Islet precursor cell (in vitro differentiated cells): Measurements from ENCODE around the gene SRGAP3.
"Not testable (repeated sequence)": the region's sequence is repeated elsewhere in the genome, so short reads cannot be mapped to it uniquely, and the experiment has no call there.

ENCODE experiments used
- DNase-seq: peaks from one replicate; pipeline ENCODE4 v3.0.0-alpha.2; 2018

The SRGAP3 gene

DNA sequence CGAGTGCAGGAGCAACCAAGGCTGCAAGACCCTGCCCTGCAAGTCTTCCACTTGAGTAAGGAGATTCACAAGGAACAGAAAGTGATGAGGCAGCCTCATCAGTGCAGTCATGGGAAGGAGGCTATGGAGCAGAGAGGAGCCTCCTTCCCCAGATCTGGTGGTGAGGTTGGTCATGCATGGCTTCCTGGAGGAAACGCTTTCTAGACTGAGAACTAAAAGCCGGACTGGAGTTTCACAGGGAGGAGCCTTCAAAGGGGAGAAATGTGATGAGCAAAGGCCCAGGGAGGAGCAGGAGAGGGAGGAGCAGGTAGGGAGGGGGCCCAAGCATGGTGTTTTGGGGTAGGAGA is 139.9 kb downstream of the SRGAP3 start:
- no peak for DNase-seq

DNA sequence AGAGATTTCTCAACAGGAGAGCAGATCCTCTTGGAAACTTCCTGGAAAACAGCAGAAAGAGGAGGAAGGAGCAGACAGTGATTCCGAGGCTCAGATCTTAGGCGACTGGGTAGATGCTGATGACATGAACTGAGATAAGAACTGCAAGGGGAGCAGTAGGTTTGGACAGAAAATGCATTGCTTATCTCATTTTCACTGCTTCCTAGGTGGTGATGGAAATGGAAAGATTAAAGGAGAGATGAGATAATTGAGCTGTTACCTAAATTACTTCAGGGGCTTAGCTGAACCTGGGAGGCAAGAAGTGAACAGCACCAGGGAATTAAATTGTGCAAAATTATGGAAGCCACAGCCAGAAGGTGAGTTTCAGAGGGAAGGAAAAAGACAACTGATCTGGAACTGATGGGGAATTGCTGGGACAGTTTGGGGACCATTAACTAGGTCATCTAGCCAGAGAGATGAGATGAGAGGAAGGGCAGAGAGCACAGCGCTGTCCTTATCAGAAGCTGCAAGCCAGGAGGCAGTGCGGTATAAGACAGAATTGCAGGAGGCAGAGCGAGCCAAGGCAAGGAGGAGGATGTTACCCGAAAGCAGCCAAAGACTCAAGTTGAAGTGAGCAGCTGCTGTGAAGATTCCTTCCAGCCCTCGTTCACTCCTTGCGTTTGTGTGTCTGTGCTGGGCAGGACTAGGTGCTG is 140.4 kb downstream of the SRGAP3 start:
- DNase-seq = no peak

DNA sequence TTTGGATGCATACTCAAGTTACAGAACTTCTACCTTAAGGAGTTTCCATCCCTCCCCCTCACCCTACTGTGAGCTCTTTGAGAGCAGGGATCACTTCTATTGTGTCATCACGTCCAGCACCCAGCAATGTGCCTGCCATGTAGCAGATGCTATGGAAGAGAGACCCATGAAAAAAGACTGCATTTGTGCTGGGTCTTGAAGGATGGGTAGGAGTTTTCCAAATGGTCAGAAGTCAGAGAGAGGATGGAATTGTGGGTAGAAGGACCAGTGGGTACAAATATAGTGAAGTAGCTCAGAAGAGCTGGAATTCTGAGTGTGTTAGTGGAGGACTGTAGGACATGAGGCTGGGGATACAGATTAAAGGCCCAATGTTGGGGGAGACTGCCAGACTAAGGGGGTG is 141.7 kb downstream of the SRGAP3 start:
- no peak for DNase-seq

DNA sequence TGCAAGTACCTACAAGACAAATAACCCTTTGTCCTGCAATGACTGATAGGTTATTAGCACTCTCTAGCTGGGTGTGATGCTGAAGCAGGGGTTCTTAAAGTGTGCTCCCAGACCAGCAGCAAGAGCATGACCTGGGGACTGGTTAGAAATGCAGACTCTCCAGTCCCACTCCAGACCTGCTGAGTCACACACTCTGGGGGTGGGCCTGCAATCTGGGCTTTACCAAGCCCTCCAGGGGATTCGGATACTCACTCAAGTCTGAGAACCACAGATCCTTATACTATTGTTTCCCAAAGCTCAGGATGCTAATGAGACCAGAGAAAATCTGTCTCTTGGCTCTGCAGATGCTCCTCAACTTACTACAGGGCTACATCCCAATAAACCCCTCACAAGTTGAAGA is 144.0 kb downstream of the SRGAP3 start:
- peak; percentile 98 for DNase-seq

DNA sequence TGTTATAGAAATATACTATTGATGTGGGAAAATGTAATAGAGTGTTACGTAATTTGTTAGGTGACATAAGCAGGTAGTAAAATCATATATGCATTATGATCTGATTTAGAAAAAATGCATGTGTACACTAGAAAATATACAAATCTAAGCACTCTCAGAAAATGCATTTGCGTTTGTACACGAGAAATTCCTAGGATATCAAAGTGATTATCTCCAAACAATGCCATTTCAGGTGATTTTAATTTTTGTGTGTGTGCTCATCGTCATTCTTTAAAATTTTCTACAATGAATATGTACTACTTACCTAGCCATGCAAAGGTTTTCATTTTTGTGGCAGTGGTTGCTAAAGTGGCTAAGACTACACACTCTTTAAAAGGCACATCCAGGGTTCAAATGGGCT is 145.3 kb downstream of the SRGAP3 start:
- DNase-seq = no peak

DNA sequence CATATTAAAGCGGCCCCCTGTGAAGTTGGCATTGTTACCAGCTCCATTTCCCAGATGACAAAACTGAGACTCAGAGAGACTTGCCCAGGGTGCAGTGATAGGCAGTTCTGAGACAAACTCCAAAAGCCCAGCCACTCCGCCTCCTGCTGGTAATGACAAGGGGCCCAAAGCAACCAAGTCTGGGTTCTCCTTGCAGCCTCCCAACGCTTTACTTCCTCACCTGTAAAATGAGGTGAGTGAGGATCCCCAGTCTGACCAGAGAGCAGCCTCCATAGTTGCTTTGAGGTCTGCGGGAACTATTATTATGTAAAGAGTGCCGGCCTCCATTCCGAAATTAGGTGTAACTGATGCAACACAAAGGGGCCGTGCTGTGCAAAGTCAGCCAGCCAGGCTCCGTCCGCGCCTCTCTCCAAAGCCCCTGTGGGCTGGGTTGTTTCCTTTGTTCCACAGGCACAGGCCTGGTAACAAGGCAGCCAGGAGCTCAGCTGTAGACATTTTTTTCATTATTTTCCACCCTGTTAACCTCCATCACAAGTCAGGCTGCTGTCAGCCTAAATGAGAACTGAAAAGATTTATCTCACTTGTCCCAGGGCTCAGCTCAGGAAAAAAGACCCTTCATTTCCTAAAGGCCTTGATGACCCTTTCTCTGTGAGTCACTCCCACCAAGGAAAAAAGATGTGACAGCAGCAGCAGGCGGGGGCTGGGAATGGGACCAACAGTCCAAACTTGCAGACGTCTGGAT is 147.0 kb downstream of the SRGAP3 start:
- DNase-seq = peak; percentile 93

DNA sequence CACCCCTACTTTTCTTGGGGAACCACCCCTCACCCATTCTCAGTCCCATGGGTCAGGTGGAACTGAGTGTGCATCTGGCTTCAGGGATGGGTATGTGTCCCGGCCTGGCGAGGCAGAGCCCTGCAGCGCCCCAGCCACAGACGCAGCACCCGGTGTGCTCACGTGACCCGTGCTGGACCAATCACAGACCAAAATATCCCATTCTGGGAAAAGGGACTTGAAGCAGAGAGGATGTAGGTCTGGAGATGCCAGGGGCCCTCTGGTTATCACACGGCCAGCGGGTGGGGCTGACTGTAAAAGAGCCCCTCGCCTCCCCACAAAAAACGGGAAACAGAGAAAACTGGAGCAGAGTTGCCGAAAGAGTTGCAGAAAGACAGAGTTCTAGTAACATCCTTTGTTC is 148.2 kb downstream of the SRGAP3 start:
- no peak for DNase-seq

DNA sequence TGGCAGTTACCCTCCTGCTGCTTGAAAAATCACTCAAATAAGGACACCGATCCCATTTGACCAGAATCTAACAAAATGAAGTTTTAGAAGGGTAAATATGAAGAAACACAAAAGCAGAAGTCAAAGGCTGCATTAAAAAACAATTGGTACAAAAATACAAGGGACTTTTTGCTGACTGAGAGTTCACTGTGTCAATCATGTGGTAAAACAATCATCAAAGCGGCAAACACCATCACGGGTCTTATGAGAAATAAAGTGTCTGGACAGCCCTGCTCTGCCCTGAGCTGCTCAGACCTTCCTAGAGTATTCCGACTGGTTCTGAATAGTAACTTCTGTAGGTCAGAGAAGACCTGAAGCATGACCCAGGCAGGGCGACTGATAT is 148.9 kb downstream of the SRGAP3 start:
- no peak for DNase-seq

DNA sequence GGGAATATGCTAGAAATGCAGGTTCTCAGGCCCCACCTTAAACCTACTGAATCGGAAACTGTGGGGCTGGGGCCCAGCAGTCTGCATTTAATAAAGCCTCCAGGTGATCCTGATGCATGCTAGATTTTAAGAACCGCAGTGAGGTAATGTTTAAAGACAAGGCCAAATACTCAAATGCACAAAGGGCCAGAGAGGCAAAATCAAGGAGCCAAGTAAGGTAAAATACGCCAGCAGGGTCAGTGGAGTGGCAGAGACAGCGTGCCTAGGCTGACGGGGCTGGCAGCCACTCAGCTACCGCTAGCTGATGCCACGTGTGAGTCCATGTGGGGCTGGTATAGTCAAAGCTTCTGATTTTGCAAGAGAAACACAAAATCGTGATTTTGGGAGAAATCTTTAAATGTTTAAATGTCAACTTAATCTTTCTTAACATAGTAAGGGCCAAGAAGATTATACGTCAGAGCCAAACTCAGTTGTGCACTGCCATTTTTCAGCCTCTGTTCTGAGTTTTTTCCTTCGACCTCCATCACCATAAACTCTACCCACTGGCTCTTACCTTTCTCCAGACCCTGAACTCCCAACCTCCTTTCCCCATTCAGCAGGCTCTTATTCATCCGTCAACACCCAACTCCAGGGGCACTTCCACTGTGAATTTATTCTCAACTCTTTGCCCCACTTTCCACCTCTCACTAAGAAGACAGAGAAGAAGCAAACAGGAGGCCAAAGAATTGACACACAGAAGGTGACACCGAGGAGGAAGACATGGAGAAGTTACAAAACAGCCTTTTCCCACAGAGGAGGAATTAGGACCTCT is 149.5 kb downstream of the SRGAP3 start:
- no peak for DNase-seq

DNA sequence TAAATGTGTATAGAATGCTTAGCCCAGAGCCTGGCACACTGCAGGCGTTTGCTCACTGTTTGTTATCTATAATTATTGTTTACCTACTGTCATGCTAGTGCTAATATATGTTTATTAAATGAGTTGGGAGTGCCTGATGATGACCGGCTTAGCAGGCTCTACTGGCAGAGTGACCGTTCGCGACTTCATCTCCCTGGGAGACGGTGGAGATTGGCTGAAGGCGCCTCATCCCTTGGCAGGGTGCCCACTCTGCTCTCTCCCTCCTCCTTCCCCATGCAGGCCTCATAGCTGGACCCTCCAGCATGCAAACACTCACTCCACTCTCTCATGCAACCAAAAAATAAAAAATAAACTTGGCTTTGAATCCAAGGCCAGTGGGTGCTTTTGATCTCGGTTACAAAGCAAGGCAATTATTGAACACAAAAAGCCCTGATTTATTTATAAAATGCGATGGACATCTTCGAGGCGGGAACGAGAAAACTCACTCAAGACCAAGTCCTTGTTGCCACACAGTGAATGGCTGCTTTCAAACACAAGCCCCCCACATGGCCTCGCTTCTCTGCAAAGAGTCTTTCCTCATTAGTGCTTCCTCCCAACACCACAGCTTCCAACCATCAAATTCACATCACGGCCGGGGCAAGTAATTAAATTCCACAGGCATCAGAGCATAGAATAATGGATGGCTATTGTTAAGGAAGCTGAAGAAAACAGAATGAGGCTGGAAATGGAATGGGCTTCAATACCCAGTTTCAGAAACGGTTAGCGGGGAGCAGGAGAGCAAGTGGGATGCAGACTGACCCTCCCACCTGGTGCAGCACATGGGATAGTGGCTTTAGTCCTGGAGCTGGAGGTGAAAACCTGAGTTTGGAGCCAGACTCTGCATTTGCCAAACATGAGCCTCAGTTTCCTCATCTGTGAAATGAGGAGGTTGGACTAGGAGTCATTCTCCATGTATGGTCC is 150.4 kb downstream of the SRGAP3 start:
- DNase-seq = no peak

DNA sequence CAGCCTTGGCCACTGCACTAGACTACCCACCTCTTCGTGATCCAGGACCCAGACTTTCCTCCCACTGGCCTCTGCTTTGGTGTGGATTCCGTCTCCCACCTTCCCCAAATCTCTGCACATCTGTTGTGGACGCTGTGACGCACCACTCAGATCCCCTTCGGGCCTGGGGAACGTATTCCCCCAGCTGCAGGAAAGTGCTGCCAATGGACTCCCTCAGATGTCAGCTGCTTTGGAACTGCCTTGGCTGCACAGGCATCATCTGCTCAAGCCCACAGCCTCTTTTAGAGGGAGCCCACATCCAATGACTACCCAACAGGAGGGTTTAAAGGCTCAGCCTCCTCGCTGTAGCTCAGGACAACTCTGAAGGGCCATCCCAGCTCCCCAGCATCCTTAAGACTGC is 152.0 kb downstream of the SRGAP3 start:
- DNase-seq = no peak

DNA sequence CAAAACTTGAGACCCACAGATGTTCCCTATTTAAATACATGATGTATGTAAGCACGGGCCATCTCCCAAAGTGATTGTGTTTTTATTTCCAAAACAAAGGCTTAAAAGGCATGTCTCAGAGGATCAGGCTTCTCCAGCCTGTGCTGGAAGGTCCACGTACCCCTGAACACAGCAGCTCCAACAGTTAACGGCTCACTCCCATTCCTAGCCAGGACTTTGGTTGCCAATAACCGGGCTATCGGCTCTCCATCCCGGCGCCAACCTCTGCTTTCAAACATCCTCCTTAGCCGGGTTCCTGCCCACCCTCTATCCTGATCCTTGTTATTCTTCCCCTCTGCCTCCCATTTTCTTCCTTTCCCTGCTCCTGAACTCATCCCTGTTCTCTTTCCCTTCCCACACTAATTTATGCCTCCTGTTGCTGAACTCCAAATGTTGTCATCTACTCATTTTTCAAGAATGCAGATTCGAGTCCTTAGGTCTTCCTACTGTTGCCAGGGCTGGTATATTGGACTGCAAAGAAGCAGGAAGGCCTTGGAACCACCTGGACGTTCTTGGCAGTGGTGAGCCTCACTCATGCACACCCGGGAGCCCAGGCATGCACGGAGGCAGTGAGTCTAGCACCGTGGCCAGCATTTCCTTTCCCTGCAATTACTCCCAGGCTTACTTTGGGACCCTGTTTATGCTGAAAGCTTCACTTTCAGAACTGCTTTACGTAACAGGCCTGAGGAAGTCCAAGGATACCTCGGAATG is 157.8 kb downstream of the SRGAP3 start:
- no peak for DNase-seq

DNA sequence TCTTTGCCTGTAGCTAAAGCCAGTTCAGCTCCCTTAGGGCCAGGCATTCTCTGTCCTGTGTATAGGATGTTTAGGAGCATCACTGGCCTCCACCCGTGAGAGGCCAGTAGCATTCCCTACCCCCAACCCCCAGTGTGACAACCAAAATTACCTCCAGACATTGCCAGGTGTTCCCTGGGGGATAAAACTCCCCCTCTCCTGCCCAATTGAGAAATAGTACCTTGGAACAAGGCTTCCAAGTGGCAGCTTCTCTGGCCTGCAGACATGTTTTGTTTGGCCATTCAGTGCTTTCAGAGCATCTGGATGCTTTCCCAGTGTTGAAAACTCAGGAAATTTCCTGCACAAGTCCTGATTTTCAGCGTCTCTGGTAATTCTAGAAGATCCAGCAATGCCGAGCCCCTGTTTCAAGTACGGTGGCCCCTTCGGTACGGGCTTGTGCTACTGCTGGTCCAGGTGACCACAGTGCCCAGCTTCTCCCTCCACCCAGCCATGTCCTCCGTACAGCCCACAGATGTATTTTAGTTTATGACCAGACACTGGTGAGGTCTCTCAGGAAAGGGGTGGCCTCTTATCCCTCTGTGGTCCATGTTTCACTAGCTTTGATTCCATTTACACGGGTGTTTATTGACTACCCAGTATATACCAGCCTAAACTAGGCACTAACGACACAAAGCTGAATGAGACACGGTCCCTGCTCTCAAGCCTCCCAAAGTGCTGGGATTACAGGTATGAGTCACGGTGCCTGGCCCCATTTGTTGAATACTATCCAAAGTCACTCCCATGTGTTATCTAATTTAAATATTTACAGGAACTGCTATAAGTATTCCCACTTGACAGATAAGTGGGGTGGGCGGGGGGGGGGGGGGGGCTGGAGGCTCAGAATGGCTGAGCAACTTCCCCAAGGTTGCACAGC is 160.7 kb downstream of the SRGAP3 start:
- no peak for DNase-seq

DNA sequence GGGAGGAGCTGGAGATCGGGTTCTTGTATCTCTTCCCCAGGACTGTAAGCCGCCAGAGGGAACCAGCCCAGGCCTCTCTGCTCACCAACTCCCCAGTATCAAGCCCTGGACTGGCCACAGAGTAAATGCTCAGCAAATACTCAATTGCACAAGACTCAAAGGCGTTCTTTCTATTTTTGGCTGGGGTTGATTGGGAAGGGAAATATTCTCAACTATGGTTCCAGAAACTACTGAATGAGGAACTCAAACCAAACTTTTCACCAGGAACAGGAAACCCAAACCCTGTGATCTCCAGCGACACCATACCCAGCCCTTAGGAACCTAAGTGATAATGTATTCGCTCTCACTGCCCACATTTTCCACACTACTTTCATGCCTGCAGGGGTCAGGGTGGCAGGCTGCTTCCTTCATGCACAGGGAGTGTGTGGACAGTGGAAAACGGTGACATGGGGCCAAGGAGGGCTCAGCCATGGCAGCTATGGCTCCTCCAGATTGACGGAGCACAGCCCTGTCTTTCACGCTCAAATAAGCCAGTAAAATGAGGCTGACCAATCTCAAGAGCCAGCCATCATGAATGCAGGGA is 161.5 kb downstream of the SRGAP3 start:
- DNase-seq = no peak

DNA sequence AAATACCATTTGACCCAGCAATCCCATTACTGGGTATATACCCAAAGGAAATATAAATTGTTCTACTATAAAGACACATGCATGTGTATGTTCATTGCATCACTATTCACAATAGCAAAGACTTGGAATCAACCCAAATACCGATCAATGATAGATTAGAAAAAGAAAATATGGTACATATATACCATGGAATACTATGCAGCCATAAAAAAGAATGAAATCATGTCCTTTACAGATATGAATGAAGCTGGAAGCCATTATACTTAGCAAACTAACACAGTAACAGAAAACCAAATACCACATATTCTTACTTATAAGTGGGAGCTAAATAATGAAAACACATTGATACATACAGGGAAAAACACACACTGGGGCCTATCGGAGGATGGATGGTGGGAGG is 164.0 kb downstream of the SRGAP3 start:
- not testable (repeated sequence) for DNase-seq

DNA sequence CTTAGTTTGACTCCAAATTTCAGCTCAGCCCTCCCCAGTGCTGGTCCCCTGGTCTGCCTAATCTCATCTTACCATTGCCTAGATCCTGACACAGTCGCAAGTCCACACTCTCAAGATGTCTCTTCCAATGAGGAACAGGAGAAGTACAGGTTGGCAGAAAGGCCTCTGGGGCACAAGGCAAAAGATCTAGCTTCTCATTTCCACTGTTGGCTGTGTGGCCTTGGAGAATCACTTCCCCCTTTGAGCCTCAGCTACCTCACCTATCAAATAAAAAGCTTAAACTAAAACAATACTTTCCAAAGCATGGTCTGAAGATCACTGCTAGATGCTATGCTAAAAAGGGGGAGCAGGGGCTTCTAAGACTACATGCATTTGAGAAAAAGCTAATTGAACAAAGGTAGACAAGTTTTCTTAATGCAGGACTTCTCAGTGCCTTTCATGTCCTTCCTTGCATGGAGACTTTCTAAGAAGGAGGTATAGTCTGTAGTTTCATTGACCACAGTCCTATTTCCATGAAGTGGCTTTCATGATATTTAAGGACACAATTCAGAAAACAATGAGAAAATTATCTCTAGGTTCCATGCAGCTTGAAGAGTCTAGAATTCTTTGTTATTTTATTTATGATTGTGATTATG is 168.1 kb downstream of the SRGAP3 start:
- DNase-seq = no peak

DNA sequence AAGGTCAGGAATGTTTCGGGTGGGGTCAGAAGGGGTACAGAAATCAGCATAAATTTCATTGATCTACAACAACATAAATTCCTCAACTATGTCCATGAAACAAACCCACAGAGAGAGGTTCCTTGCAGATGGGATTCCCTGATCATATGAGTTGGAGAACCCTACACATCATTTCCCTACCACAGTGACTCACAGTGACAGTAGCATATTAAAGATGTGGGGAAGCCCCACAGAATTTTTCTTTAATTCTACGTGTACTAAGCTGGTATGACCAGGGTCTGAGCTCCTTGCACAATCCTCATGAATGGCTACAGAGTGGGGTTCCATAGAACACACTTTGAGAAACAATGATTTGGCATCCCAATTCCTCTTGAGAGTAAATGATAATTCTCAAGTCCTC is 169.3 kb downstream of the SRGAP3 start:
- no peak for DNase-seq

DNA sequence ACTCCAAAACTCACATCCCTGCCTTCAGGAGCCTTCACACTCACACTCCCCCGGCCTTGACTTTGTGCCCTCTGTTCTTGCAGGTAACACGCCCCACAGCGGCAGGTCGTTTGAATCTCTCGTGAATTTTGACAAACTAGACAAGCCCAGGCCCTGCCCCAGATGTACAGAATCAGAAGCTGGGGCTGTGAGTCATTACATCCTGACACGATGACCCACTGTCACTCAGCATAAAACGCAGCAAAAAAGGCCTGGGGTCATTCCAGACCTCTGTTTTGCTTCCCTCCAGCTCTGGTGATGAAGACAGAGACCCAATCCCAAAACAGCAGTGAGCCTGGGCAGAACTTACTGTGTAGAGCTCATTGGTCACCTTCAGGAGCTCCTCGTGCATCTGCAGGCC is 169.8 kb downstream of the SRGAP3 start:
- peak; percentile 76 for DNase-seq

DNA sequence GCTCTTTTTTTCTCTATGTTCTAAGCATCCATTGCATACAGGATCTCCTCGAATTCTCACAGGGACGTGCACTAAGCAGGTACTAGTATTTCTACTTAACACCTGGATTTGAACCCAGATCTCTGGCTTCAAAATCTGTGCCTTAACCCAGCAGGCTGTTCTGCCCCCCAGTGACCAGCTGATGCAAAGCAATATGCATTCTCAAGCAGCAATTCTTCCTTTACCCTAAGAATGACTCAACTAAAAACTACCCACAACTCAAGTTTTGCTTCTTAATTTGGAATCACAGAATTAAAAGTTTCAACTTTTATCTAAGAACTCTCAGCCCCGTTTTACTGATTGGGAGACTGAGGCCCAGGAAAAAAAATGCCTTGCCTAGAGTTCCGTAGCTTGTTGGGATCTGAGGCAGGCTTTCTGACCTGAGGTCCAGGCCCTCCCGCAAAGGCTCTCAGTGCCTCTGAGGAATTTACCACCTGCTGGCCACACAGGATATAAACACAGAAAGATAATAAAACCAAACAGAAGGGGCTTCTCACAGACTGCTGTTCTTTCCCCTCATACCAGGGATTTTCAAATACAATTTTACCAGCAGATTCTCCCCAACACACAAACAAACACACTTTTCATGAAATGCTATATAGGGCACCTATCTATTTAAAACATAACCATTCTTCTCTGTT is 170.7 kb downstream of the SRGAP3 start:
- DNase-seq = peak; percentile 60
